ENCODE results near the gene EYA2.

GRCh38 chr20:46857061-46857831 is 37.4 kb upstream of the EYA2 start:
- TF ChIP-seq POLR2A (IDR thresholded peaks at IDR 0.05; ENCODE audit: low read depth, low read length), result no peak
- no peak for TF ChIP-seq CTCF (IDR thresholded peaks at IDR 0.05; ENCODE audit: extremely low read depth in 1 of 2, insufficient read depth in 1 of 2, low read depth in 1 of 2, low read length in 2 of 2)
- no peak for TF ChIP-seq JUN (IDR thresholded peaks at IDR 0.05; ENCODE audit: borderline replicate concordance, insufficient read depth, insufficient read length, low read depth)
- TF ChIP-seq MAX (IDR thresholded peaks at IDR 0.05; ENCODE audit: insufficient read depth, insufficient read length), result no peak
- no peak for TF ChIP-seq EZH2 (IDR thresholded peaks at IDR 0.05; ENCODE audit: borderline replicate concordance, low read depth, low read length, severe bottlenecking)
- no peak for TF ChIP-seq POLR2AphosphoS5 (IDR thresholded peaks at IDR 0.05; ENCODE audit: insufficient read depth, low read depth, low read length)
- TF ChIP-seq MYC (IDR thresholded peaks at IDR 0.05; ENCODE audit: low read depth, low read length), result no peak
- TF ChIP-seq FOS (IDR thresholded peaks at IDR 0.05; ENCODE audit: borderline replicate concordance, insufficient read depth, low read length), result no peak
- no peak for TF ChIP-seq GATA2 (IDR thresholded peaks at IDR 0.05; ENCODE audit: insufficient read depth, insufficient read length, low read depth, low read length)

Measured in endothelial cell of umbilical vein (primary cell).